Mesangial cell (primary cell): ENCODE measurements around the gene TWSG1. TPM values are rescaled to one million over a fixed set of nuclear protein-coding genes. Genes with fewer than 3 reads are reported as not detected.

Source experiments
- total RNA-seq: library from RNA; depleted of rRNA; stranded (reverse); fragments of >200 nt; gene quantifications from 2 replicates; pipeline ENCODE4 v1.2.3, GENCODE V29; 2015

TWSG1 gene
- total RNA-seq, result 39.8 and 41.1 TPM in 2 replicates

DNA sequence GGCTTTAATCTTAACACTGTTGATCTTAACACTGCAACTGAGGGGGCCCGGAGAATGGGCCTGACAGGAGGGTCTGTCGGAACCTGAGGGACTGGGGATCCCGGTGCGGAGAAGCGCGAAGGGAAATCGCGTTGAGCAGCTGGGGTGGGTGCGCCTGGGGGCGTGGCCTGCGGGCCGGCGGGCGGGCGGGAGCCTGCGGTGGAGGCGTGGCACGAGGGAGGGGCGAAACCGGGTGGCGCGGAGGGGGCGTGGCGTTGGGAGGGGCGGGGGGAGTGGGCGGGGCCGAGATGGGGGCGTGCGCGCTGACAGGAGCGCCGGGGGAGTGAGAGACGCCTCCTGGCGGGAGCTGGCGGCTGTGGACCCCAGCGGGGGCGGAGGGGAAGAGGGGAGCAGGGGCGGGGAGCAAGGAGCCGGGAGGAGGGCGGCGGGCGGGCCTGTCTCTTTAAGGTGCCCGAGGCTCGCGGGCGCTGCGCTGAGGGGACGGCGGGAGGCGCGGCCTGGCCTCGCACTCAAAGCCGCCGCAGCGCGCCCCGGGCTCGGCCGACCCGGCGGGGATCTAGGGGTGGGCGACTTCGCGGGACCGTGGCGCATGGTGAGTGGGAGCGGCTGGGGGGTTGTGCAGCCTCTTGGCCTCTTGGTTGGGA lies at the start of gene TWSG1:
TWSG1 (plus strand) TSS at position 445 of the 644 bp plus-strand sequence. CDS start 2,457 bp downstream, outside the sequence.

Other genes starting within 250 kb of the TWSG1 start
- 102 and 113 TPM in 2 replicates for gene NDUFV2, start 232.1 kb upstream of the TWSG1 start, total RNA-seq
- 1.6 and 4.8 TPM in 2 replicates for gene ANKRD12, start 198.0 kb upstream of the TWSG1 start, total RNA-seq
- 50.5 and 52.0 TPM in 2 replicates for gene RALBP1, start 140.7 kb downstream of the TWSG1 start, total RNA-seq